GM12873 (cell line): Measurements from ENCODE around the gene DNHD1.

Source experiments
- TF ChIP-seq, protein P1 (sequence below): IDR thresholded peaks from 2 replicates; pipeline ENCODE4 v1.5.1; 2012; ENCODE audit warnings: low read depth, mild to moderate bottlenecking, moderate library complexity, low read length, control low read depth; ENCODE audit not compliant: insufficient read depth; ENCODE audit errors: missing control alignments

DNHD1 gene

DNA sequence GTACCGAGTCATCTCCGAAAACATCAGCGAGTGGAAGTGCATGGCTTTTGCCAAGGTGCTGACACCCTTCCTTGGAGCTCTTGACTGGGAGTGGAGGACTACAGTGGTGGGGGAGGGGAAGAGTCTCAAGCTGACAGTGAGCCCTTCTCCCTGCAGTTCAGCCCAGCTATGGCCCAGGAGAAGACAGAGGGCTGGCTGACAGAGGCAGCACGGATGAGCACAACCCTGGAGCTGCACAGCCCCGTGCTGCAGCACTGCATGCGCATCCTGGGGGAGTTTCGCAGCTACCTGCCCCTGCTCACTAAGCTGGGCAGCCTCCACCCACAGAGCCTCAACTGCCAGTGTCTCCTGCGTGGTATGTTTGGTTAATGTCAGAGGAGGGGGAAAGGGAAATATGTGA, 41.4 kb downstream of the DNHD1 start:
- TF ChIP-seq, protein P1, sequence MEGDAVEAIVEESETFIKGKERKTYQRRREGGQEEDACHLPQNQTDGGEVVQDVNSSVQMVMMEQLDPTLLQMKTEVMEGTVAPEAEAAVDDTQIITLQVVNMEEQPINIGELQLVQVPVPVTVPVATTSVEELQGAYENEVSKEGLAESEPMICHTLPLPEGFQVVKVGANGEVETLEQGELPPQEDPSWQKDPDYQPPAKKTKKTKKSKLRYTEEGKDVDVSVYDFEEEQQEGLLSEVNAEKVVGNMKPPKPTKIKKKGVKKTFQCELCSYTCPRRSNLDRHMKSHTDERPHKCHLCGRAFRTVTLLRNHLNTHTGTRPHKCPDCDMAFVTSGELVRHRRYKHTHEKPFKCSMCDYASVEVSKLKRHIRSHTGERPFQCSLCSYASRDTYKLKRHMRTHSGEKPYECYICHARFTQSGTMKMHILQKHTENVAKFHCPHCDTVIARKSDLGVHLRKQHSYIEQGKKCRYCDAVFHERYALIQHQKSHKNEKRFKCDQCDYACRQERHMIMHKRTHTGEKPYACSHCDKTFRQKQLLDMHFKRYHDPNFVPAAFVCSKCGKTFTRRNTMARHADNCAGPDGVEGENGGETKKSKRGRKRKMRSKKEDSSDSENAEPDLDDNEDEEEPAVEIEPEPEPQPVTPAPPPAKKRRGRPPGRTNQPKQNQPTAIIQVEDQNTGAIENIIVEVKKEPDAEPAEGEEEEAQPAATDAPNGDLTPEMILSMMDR, result no peak

DNA sequence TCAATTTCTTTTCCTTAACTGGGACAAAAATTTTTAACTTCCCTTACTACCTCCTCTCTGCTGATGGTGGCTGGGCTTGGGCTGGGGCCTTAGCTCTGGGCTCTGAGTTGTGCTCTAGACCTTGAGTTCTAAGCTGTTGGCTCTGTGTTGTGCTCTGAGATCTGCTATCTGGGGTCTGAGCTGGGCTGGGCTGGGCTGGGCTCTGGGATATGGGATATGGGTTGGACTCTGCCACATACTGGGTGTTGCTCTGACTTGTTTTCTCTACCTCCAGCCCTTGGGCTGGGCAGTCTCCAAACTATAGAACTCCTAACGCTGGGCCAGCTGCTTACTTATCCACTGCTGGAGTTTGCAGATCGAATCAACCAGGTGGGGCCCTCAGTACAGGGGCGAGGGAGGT, 41.9 kb downstream of the DNHD1 start:
- TF ChIP-seq, protein P1, result no peak

DNA sequence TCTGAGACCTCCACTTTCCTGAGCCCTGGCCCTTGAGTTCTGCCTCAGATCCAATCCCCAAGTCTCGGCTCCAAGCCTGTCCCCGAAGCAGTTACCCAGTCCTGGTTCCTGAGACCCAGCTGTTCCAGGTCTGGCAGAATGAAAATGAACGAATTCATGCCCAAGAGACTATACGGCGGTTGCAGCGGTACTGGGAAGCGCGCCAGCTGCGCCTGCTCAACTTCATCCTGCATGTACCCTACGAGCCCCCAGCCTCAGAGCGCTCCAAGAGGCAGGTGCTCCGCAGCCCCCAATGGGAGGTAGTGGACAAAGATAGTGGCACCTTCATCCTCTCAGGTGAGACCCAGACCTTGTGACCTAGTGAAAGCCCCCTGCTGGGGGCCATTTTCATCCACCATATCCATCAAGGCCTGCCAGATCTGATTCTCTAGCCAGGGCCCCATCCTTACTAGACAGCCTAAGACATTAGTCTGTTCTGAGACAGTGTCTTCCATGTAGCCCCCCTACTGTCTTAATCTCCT, 42.7 kb downstream of the DNHD1 start:
- TF ChIP-seq, protein P1, result no peak

DNA sequence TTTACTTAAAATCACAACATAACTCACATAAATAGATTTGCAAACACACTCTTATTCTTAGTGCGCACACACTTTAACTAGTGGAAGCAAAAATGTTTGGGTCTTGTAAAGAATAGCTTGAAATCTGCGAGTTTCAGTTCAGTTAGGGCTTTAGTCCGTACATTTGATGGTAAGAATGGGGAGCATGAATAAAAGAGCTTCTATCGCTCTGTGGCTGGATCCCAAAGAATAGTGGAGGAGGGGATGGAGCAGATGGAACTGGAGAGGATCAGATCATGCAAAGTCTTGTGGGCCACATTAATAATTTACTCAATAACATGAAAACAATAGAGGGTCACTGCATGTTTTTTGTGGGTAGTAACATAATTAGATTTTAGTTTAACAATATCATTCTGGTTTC, 44.3 kb downstream of the DNHD1 start:
- TF ChIP-seq, protein P1, result no peak

DNA sequence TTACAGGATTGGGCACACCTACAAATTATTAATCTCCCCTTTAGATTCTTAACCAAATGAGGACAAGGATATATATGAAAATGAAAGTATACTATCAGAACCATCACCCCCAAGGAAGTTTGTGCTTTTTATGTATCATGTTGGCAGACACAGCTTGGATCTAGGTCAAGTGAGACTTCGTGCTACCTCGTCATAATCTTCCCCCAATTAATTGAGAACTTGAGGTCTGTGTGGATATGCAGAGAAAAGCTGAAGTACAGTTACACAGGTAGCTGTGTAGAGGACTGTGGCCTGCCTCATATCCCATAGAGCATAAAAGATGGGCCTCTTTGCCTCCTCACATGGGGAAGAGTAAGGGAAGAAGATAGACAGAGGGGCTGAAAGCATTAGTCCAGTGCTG, 45.6 kb downstream of the DNHD1 start:
- TF ChIP-seq, protein P1, result no peak

DNA sequence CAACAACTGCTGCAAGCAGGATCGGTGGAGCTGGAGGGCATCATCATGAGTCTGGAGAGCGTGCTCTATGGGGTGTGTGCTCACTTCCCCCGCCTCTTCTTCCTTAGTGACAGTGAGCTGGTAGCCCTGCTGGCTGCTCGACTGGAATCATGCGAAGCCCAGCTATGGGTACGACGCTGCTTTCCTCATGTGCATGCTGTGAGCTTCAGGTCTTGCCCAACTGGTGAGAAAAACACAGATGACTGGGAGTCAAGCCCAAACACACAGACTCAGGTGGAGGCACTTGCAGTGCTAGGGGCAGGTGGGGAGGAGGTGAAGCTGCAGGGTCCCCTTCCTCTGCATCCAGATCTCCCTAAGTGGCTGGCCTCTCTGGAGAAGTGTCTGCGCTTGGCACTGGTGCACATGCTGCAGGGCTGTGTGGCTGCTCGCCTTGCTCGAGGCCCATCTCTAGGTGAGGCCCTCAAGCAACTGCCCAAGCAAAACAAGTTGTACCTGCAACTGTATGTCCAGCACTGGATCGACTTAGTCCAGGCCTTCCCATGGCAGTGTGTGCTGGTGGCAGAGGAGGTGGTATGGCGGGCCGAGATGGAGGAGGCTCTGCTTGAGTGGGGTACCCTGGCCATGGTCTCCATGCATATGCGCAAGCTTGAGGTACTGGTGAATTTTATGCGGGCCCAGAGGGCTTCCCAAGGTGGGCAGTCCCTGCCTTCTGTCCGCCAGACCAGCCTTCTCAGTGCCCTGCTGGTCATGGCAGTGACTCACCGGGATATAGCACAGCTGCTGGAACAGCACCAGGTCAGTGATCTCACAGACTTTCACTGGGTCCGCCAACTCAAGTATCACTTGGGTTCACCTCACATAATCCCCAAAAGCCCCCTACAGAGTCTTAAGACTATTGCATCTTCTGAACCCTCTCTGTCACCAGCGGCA, 48.1 kb downstream of the DNHD1 start:
- TF ChIP-seq, protein P1, result no peak

DNA sequence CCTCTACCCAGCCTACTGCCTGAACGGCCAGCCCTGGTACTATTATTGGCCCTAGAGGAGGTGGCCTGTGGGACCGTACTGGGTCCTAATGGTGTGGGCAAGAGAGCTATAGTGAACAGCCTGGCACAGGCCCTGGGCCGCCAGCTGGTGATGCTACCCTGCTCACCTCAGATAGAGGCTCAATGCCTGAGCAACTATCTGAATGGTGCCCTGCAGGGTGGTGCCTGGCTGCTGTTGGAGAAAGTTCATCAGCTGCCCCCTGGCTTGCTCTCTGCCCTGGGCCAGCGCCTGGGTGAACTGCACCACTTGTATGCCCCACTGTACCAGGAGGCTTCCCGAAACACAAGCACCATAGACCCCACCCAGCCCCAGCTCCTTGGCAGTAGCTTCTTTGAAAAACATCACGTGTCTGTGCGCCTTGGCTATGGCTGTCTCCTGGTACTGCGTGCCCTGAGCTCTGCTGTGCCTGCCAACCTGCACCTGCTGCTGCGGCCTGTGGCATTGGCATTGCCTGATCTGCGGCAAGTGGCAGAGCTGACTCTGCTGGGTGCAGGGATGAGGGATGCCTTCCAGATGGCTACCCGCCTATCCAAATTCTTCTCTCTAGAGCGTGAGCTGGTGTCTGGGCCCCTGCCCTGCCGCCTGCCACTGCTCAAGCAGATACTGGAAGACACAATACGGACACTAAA, 49.0 kb downstream of the DNHD1 start:
- TF ChIP-seq, protein P1, result no peak
